H1 (cell line): ENCODE data around the gene TSSC4. TPM values are rescaled to one million over a fixed set of nuclear protein-coding genes. Genes with fewer than 3 reads are reported as not detected.

Source experiments
- HDAC2 ChIP-seq, 2 experiments: fragments of 300-600 bp in 1 of 2; sonication (generic) in 1 of 2; IDR thresholded peaks; 2 replicates each; pipeline ENCODE4 v1.6.1; 2011 to 2012; ENCODE audit warnings: low read depth in 2 of 2, low read length in 2 of 2, mild to moderate bottlenecking in 2 of 2, moderate library complexity in 2 of 2, borderline replicate concordance in 1 of 2, inconsistent platforms in 1 of 2
- HDAC6 ChIP-seq: IDR thresholded peaks from one replicate; pipeline ENCODE4 v1.7.1; 2012; ENCODE audit warnings: low read depth, mild to moderate bottlenecking, inconsistent platforms, low read length, moderate library complexity
- NRF1 ChIP-seq: IDR thresholded peaks from 2 replicates; pipeline ENCODE4 v1.6.1; 2011; ENCODE audit warnings: mild to moderate bottlenecking, low read depth, low read length, improper control_type of control experiment
- POLR2A ChIP-seq, 2 experiments: IDR thresholded peaks; 1 replicate in 1 of 2; 2 replicates in 1 of 2; pipeline ENCODE4 v1.6.1; 2011; ENCODE audit warnings: low read depth in 2 of 2, low read length in 2 of 2, mild to moderate bottlenecking in 2 of 2; ENCODE audit errors: control extremely low read depth in 1 of 2
- RBBP5 ChIP-seq: IDR thresholded peaks from 2 replicates; pipeline ENCODE4 v1.7.1; 2012; ENCODE audit warnings: low read depth, mild to moderate bottlenecking, inconsistent platforms, low read length, moderate library complexity, borderline replicate concordance
- polyA plus RNA-seq, 7 experiments: library from polyadenylated mRNA; depleted of rRNA in 3 of 7; stranded (reverse) in 5 of 7; unstranded in 2 of 7; fragments of >200 nt in 5 of 7; fragments of 200-250 nt in 2 of 7; gene quantifications; 1 replicate in 5 of 7; 2 replicates in 1 of 7; 4 replicates in 1 of 7; pipeline versions ENCODE4 v1.2.1 to v1.2.3, GENCODE V29; 2011 to 2013; ENCODE audit warnings: missing spikeins in 2 of 7, mixed read lengths in 2 of 7
- total RNA-seq: library from RNA; stranded (reverse); fragmentation: NEBNext Ultra II Directional; extraction: Animal tissue kit (Norgen Biotek cat#: 25700); gene quantifications from 2 replicates; pipeline ENCODE4 v1.2.1, GENCODE V29; 2021

TSSC4 gene
- total and polyA plus RNA-seq, 2 of the 8 experiments (the other 6 are each of a cell fraction or from before 2014, with no cell fraction given), result 34.0 to 39.3 TPM

GRCh38 chr11:2379466-2380174, 20.9 kb upstream of the TSSC4 start (continued):
- no peak for TF ChIP-seq HDAC6
- no peak for TF ChIP-seq NRF1
- no peak for TF ChIP-seq HDAC2 (IDR thresholded peaks at IDR 0.05; ENCODE audit: borderline replicate concordance in 1 of 2, low read depth in 2 of 2, low read length in 2 of 2)
- no peak for TF ChIP-seq RBBP5
- no peak for TF ChIP-seq POLR2A (IDR thresholded peaks at IDR 0.05; ENCODE audit: control extremely low read depth in 1 of 2, low read depth in 2 of 2, low read length in 2 of 2)
